Common myeloid progenitor, CD34-positive (primary cell): ENCODE results near the gene TAB2.

Source experiments
- CTCF ChIA-PET: fragments of 350-600 bp; sonication (Branson Sonifier 250); formaldehyde crosslinking; loops from one replicate; lab custom pipeline; 2021; ENCODE audit warnings: antibody characterized with exemption; lab: Charles Lee
- POLR2A ChIA-PET: fragments of 350-600 bp; sonication (Branson Sonifier 250); formaldehyde crosslinking; loops from one replicate; lab custom pipeline; 2021; ENCODE audit warnings: antibody characterized with exemption; lab: Charles Lee
- DNase-seq, 3 donors: peaks; one replicate each; pipeline versions ENCODE4 v3.0.0 to v3.0.0-alpha.2; 2013
- H3K27ac ChIP-seq, 2 experiments: 1 replicate in 1 of 2; 2 replicates in 1 of 2; pipeline ENCODE4 v1.7.0; 2013; ENCODE audit warnings: inconsistent platforms in 2 of 2, low read length in 2 of 2, mild to moderate bottlenecking in 2 of 2, low read depth in 1 of 2, moderate library complexity in 1 of 2; ENCODE audit not compliant: severe bottlenecking in 2 of 2, insufficient read depth in 1 of 2, poor library complexity in 1 of 2
- H3K27me3 ChIP-seq, 5 experiments: replicated peaks in 2 of 5; 1 replicate in 3 of 5; 2 replicates in 2 of 5; pipeline versions ENCODE4 v1.6.1 to v1.7.0; 2013; ENCODE audit warnings: low read length in 4 of 5, mild to moderate bottlenecking in 2 of 5, moderate library complexity in 2 of 5, inconsistent platforms in 1 of 5; ENCODE audit not compliant: insufficient read depth in 5 of 5, control insufficient read depth in 4 of 5
- H3K36me3 ChIP-seq, 4 experiments: 1 replicate in 2 of 4; 2 replicates in 2 of 4; pipeline versions ENCODE4 v1.6.1 to v1.7.0; 2013; ENCODE audit warnings: low read length in 3 of 4, control low read depth in 1 of 4, mild to moderate bottlenecking in 1 of 4; ENCODE audit not compliant: control insufficient read depth in 4 of 4, insufficient read depth in 4 of 4
- H3K4me1 ChIP-seq, 4 experiments: 1 replicate in 3 of 4; 2 replicates in 1 of 4; pipeline versions ENCODE4 v1.6.1 to v1.7.1; 2013; ENCODE audit warnings: low read length in 3 of 4, mild to moderate bottlenecking in 3 of 4, control low read depth in 1 of 4, inconsistent platforms in 1 of 4, moderate library complexity in 1 of 4; ENCODE audit not compliant: control insufficient read depth in 4 of 4, insufficient read depth in 4 of 4; ENCODE audit errors: control extremely low read depth in 1 of 4
- H3K4me3 ChIP-seq, 7 experiments: 1 replicate in 4 of 7; 2 replicates in 3 of 7; pipeline versions ENCODE4 v1.5.1 to v1.7.0; 2013; ENCODE audit warnings: mild to moderate bottlenecking in 7 of 7, low read length in 6 of 7, moderate library complexity in 6 of 7, inconsistent platforms in 2 of 7, low read depth in 2 of 7, control low read depth in 1 of 7; ENCODE audit not compliant: insufficient read depth in 4 of 7, control insufficient read depth in 1 of 7; ENCODE audit errors: extremely low read depth in 1 of 7
- H3K9me3 ChIP-seq, 5 experiments: 1 replicate in 4 of 5; 2 replicates in 1 of 5; pipeline versions ENCODE4 v1.6.1 to v1.7.1; 2013; ENCODE audit warnings: low read length in 4 of 5, mild to moderate bottlenecking in 2 of 5, inconsistent platforms in 1 of 5, low read depth in 1 of 5, moderate library complexity in 1 of 5; ENCODE audit not compliant: control insufficient read depth in 4 of 5, insufficient read depth in 2 of 5; ENCODE audit errors: control extremely low read depth in 1 of 5
- WGBS: methylation state at CpG from one replicate; pipeline ENCODE4 v1.1.5; 2013; ENCODE audit not compliant: insufficient coverage; 5-methylcytosine and 5-hydroxymethylcytosine counted together

Gene TAB2

DNA sequence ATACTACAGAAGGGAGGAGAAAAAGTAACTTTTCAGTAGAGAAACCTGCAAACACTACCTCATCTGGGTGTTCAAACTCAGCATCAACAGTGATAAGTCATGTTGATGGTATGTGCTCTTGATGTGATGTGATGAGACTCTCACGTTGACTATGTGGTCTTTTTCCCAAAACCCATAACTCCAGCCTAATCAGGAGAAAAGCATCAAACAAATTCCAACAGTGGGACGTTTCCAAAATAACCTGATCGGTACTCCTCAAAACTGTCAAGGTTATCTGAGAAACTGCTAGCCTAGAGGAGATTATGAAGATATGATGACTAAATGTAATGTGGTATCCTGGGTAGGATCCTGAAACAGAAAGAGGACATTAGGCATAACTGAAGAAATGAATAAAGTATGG, 41.9 kb upstream of the TAB2 start:
- ChIA-PET POLR2A (no interaction called here), CTCF (interaction anchor here (1.6 to 2.0 kb wide), 2 partner anchors 14 to 156 kb away, joined by 4 to 7 read pairs; no protein-coding TSS in a partner anchor)
- Histone ChIP-seq H3K4me3 (no peak overlapping the region), H3K36me3 (no peaks in the 10 kb centered on the region), H3K9me3 (peaks cover 0 to 1% (median 0%) of the 10 kb centered on the region in 5 experiments), H3K4me1 (peaks cover 20 to 36% (median 32%) of the 10 kb centered on the region in 4 experiments), H3K27ac (no peak overlapping the region), H3K27me3 (no peaks in the 10 kb centered on the region)
- no peak for DNase-seq
- WGBS = 100% methylated on average over 2 of the region's 3 CpGs

DNA sequence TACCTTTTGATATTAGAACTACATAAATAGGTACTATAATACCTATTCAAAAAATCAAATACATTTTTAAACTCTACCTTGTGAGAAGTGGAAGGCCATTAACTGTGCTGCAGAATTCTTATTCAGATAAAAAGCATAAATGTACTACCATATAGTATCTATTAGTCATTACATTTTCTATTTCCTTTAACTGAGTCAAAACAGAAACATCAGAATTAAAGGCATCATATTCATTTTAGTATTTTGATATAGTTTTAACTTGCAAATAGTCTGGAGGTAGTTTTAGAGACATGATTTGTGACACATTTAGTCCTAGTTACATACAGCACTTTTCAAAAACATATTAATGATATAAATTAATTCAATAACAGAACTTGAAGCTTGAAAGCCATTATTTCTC, 39.9 kb upstream of the TAB2 start:
- H3K36me3 ChIP-seq = no peaks in the 10 kb centered on the region
- no peak overlapping the region for H3K4me3 ChIP-seq
- peaks cover 16 to 23% (median 20%) of the 10 kb centered on the region in 4 experiments for H3K4me1 ChIP-seq
- no peaks in the 10 kb centered on the region for H3K27me3 ChIP-seq
- ChIA-PET CTCF (no interaction called here), POLR2A (no interaction called here)
- DNase-seq = no peak
- no peak overlapping the region for H3K27ac ChIP-seq
- H3K9me3 ChIP-seq = no peaks in the 10 kb centered on the region

DNA sequence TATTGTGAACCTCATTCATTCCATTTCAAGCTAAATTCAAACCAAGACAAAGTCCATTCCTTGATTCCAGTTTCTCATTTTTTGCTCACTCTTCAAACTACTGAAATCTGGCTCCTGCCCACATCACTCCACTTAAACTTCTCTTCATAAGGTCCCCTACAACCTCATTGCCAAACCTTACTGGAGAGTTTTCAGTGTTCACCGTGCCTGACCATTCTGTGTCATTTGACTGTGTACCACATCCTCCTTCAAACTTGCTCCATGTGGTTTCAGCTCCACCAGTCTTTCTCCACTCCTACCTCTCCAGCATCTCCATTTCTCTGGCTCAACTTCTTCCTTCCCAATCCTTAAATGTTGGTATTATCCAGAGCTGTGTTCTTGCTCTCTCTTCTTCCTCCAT, 38.5 kb upstream of the TAB2 start:
- Histone ChIP-seq H3K4me3 (no peak overlapping the region), H3K4me1 (peaks cover 6 to 9% (median 7%) of the 10 kb centered on the region in 4 experiments), H3K36me3 (no peaks in the 10 kb centered on the region), H3K9me3 (no peaks in the 10 kb centered on the region), H3K27me3 (no peaks in the 10 kb centered on the region), H3K27ac (no peak overlapping the region)
- CTCF ChIA-PET = interaction anchor here (1.5 kb wide), 1 partner anchor 12 kb away, joined by 3 read pairs; no protein-coding TSS in a partner anchor
- 88% methylated on average over 1 of the region's 1 CpG for WGBS
- DNase-seq = no peak
- POLR2A ChIA-PET = no interaction called here

DNA sequence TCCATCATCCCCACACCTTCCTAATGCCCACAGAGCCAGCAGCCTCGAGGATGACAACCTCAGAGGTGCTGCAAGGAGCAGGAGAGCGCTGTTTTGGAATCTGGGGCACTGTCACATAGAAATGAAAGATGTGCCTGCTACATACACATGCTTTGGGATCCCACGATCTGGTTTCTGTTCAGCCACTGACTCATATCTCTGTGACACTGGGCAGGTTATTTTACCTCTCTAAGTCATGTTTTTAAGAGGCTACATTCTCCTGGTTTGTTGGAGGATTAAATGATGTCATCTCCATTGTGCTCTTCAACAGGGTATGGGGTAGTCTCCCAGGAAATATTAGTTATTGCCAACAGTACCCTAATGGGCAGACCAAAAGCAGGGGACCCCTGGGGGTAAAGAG, 32.6 kb upstream of the TAB2 start:
- ChIA-PET POLR2A (no interaction called here), CTCF (no interaction called here)
- H3K4me1 ChIP-seq = peaks cover 0 to 6% (median 3%) of the 10 kb centered on the region in 4 experiments
- no peak overlapping the region for H3K27ac ChIP-seq
- H3K9me3 ChIP-seq = no peaks in the 10 kb centered on the region
- no peaks in the 10 kb centered on the region for H3K27me3 ChIP-seq
- DNase-seq = no peak
- WGBS = 92% methylated on average over 3 of the region's 3 CpGs
- no peak overlapping the region for H3K4me3 ChIP-seq
- H3K36me3 ChIP-seq = no peaks in the 10 kb centered on the region

DNA sequence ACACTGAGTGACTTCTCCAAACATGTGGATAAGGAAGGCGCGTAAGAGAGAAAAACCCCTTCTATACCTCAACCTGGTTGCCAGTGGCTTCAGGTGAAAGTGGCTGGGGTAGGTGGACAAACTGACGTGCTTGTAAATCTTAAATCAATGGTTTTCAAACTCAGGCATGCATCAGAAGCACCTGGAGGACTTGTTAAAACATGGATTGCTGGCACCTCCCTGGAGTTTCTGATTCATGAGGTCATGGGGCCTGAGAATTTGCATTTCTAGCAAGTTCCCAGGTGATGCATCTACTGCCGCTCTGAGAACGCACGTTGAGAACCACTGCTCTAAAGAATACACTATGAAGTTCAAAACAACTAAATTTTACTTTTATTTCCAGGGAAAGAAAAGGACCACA, 31.9 kb upstream of the TAB2 start:
- Histone ChIP-seq H3K36me3 (no peaks in the 10 kb centered on the region), H3K4me1 (peaks cover 0 to 6% (median 3%) of the 10 kb centered on the region in 4 experiments), H3K9me3 (no peaks in the 10 kb centered on the region), H3K27ac (no peak overlapping the region), H3K27me3 (no peaks in the 10 kb centered on the region), H3K4me3 (no peak overlapping the region)
- WGBS = 79% methylated on average over 4 of the region's 6 CpGs
- CTCF ChIA-PET = no interaction called here
- DNase-seq = no peak
- POLR2A ChIA-PET = no interaction called here

DNA sequence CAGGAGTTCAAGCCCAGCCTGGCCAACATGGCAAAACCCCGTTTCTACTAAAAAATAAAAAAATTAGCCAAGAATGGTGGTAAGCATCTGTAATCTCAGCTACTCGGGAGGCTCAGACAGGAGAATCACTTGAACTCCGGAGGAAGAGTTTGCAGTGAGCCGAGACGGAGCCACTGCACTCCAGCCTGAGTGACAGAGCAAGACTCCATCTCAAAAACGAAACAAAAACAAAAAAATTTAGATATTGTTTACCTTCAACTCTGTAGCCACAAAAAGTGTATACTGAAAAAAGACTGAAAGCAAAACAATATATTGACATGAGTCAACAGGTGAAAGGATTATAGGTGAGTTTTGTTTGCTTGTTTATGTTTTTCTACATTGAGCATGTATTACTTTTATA, 30.6 kb upstream of the TAB2 start:
- Histone ChIP-seq H3K4me1 (peaks cover 0 to 6% (median 3%) of the 10 kb centered on the region in 4 experiments), H3K4me3 (no peak overlapping the region), H3K27me3 (no peaks in the 10 kb centered on the region), H3K27ac (no peak overlapping the region), H3K9me3 (no peaks in the 10 kb centered on the region), H3K36me3 (no peaks in the 10 kb centered on the region)
- no peak for DNase-seq
- WGBS = 100% methylated on average over 3 of the region's 6 CpGs
- ChIA-PET POLR2A (no interaction called here), CTCF (no interaction called here)

DNA sequence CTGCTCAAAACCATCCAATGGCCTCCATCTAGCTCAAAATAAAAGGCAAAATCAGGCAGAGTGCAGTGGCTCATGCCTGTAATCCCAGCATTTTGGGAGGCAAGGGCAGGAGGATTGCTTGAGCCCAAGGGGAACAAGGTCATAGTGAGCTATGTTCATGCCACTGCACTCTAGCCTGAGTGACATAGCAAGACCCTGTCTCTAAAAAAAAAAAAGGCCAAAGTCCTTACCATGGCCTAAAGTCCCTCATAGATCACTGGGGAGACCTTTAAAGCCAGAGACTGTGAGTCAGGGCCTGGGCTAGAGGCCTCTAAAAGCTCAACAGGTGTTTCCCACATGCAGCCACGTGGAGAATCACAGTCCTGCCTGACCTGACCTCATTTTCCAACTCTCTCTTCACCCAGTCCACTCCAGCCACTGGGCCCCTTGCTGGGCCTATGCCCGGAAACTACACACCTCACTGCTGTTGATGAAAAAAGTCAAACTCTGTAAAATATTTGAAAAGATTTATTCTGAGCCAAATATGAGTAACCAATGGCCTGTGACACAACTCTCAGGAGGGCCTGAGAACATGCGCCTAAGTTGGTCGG, 28.2 kb upstream of the TAB2 start:
- no peaks in the 10 kb centered on the region for H3K9me3 ChIP-seq
- DNase-seq = no peak
- H3K4me3 ChIP-seq = no peak overlapping the region
- H3K36me3 ChIP-seq = no peaks in the 10 kb centered on the region
- ChIA-PET POLR2A (no interaction called here), CTCF (interaction anchor here (1.2 to 1.7 kb wide), 2 partner anchors 33 to 126 kb away, joined by 3 to 4 read pairs; no protein-coding TSS in a partner anchor)
- WGBS = 80% methylated on average over 1 of the region's 4 CpGs
- H3K27ac ChIP-seq = no peak overlapping the region
- H3K27me3 ChIP-seq = no peaks in the 10 kb centered on the region
- peaks cover 0 to 6% (median 3%) of the 10 kb centered on the region in 4 experiments for H3K4me1 ChIP-seq
